GM23248 (cell line): Measurements from ENCODE around the gene DEDD2.
"Not testable (repeated sequence)": the region's sequence is repeated elsewhere in the genome, so short reads cannot be mapped to it uniquely, and the experiment has no call there.

Experiments used
- EZH2 ChIP-seq: fragments of 200-600 bp; sonication (generic); IDR thresholded peaks from 2 replicates; pipeline ENCODE4 v1.6.1; 2018; ENCODE audit warnings: antibody characterized with exemption, mild to moderate bottlenecking; ENCODE audit not compliant: insufficient read depth, poor library complexity, severe bottlenecking
- EZH2phosphoT487 ChIP-seq: fragments of 200-600 bp; sonication (generic); IDR thresholded peaks from 2 replicates; pipeline ENCODE4 v1.6.1; 2018; ENCODE audit warnings: antibody characterized with exemption, moderate library complexity, mild to moderate bottlenecking, low read depth; ENCODE audit not compliant: insufficient read depth

DNA sequence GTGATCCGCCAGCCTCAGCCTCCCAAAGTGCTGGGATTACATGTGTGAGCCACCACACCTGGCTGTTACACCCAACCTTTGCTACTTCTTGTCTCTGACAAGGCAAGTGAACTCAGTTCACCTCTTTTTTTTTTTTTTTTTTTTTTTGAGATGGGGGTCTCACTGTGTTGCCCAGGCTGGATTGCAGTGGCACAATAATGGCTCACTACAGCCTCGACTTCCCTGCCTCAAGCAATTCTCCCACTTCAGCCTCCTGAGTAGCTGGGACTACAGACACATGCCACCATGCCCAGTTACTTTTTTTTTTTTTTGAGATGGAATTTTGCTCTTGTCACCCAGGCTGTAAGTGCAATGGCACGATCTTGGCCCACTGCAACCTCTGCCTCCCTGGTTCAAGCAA, 40.4 kb upstream of the DEDD2 start:
- TF ChIP-seq EZH2phosphoT487, EZH2: not testable (repeated sequence)
